NB4 (cell line): ENCODE measurements around the gene LRRC4C.

ENCODE experiments used
- POLR2A ChIP-seq: IDR thresholded peaks from 2 replicates; pipeline ENCODE4 v1.6.1; 2011; ENCODE audit warnings: mild to moderate bottlenecking; ENCODE audit not compliant: insufficient read length; ENCODE audit errors: extremely low read depth
- TF ChIP-seq, protein P1 (sequence below): IDR thresholded peaks from one replicate; pipeline ENCODE4 v1.5.1; 2012; ENCODE audit warnings: low read depth, low read length
- TF ChIP-seq, protein P2 (sequence below): IDR thresholded peaks from 2 replicates; pipeline ENCODE4 v1.6.1; 2011; ENCODE audit warnings: low read depth, low read length

DNA sequence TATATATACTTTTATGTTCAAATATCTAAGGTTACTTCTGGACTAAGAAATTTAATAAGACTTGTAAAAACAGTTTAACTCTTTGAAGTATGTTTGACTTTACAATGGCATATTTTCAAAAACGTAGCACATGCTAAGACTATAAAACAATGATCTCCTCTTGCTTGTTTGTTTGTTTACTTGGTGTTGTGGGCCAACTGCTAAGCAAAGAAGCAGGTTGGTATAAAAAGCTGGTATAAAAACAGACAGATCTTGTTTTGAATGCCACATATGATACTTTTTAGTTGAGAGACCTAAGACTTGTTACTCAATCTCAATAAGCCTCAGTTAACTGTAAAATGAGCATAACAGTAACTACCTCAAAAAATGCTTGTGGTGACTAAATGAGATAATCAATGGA, 1206.3 kb downstream of the LRRC4C start:
- TF ChIP-seq, protein P1, sequence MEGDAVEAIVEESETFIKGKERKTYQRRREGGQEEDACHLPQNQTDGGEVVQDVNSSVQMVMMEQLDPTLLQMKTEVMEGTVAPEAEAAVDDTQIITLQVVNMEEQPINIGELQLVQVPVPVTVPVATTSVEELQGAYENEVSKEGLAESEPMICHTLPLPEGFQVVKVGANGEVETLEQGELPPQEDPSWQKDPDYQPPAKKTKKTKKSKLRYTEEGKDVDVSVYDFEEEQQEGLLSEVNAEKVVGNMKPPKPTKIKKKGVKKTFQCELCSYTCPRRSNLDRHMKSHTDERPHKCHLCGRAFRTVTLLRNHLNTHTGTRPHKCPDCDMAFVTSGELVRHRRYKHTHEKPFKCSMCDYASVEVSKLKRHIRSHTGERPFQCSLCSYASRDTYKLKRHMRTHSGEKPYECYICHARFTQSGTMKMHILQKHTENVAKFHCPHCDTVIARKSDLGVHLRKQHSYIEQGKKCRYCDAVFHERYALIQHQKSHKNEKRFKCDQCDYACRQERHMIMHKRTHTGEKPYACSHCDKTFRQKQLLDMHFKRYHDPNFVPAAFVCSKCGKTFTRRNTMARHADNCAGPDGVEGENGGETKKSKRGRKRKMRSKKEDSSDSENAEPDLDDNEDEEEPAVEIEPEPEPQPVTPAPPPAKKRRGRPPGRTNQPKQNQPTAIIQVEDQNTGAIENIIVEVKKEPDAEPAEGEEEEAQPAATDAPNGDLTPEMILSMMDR = no peak
- TF ChIP-seq, protein P2, sequence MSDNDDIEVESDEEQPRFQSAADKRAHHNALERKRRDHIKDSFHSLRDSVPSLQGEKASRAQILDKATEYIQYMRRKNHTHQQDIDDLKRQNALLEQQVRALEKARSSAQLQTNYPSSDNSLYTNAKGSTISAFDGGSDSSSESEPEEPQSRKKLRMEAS = no peak
- no peak for TF ChIP-seq POLR2A
